Measurements from ENCODE around the gene PCNT. TPM values are rescaled to one million over a fixed set of nuclear protein-coding genes. Genes with fewer than 3 reads are reported as not detected.

Gene PCNT
- total RNA-seq, 2 experiments from 2014 or later: 46.2 to 46.6 TPM

DNA sequence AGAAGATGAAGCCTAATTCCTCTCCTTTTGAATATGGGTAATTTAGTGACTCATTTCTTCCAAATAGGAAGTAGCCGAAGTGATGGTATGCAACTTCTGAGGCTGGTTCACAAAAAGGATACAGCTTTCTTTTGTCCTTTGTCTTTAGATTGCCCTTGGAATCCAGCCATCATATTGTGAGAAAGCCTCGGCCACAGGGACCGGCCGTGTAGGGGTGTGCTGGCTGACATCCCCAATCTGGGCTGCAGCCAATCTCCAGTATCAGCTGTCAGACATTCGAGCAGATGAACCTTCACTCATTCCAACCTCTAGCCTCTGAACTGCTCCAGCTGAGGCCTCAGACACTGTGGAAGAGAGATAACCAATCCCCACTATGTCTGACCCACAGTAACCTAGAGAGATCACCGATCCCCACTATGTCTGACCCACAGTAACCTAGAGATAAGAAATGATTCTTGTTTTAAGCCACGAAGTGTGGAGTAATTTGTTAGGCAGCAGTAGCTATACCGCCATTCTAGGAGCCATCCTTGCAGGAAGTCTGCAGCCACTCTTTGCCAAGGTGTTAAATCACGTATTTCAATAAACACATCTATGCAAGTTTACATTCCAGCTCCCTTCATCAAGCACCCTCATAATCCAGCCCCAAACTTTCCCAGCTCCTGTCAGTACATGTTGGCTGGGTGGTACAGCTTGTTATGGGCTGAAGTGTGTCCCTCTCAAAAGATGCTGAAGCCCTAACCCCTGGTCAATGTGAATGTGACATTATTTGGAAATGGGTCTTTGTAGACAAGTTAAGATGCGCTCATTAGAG is 131.8 kb downstream of the PCNT start:
- Mint-ChIP-seq H3K4me1 (ENCODE audit: low read depth) (peaks cover 37% of the 10 kb centered on the region), H3K36me3 (ENCODE audit: low read depth) (peaks cover 37% of the 10 kb centered on the region), H3K27me3 (no peaks in the 10 kb centered on the region), H3K4me3 (peak overlapping the region; percentile 94), H3K27ac (peak overlapping the region; percentile 46), H3K9me3 (no peaks in the 10 kb centered on the region)
- DNase-seq: no peak
- intact Hi-C loops (cut with micrococcal nuclease): no loop called here
- no peak for ATAC-seq
- POLR2A ChIA-PET: interaction anchor here (1.2 to 2.8 kb wide), 3 partner anchors 8 to 178 kb away, joined by 3 to 13 read pairs (median 3); no protein-coding TSS in a partner anchor
- TF ChIP-seq CTCF (IDR thresholded peaks at IDR 0.05): no peak
- CTCF ChIA-PET: interaction anchor here (0.8 to 0.9 kb wide), 2 partner anchors 95 to 184 kb away, joined by 3 to 4 read pairs; no protein-coding TSS in a partner anchor

DNA sequence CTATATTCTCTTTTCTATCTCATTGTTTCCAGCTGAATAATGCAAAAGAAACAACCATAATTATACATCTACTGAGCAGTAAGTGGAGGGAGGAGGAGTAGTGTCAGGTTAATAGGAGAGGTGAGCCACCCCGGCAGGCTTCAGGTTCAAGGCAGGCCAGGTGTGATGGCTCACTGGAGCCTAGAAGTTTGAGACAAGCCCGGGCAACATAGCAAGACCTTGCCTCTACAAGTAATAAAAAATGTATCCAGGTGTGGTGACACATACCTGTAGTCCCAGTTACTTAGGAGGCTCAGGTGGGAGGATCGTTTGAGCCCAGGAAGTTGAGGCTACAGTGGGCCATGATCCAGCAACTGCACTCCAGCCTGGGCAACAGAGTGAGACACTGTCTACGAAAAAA is 132.8 kb downstream of the PCNT start:
- ChIA-PET POLR2A (interaction anchor here (1.2 to 5.2 kb wide), 3 partner anchors 9 to 177 kb away, joined by 3 to 18 read pairs (median 13); no protein-coding TSS in a partner anchor), CTCF (no interaction called here)
- no peaks in the 10 kb centered on the region for H3K9me3 Mint-ChIP-seq
- no peaks in the 10 kb centered on the region for H3K27me3 Mint-ChIP-seq
- no peak for TF ChIP-seq CTCF (IDR thresholded peaks at IDR 0.05)
- peak overlapping the region; percentile 95 for H3K27ac Mint-ChIP-seq
- H3K4me1 Mint-ChIP-seq (ENCODE audit: low read depth): peaks cover 37% of the 10 kb centered on the region
- peaks cover 37% of the 10 kb centered on the region for H3K36me3 Mint-ChIP-seq (ENCODE audit: low read depth)
- H3K4me3 Mint-ChIP-seq: peak overlapping the region; percentile 94
- ATAC-seq (no peak), DNase-seq (no peak)
- intact Hi-C loops (cut with micrococcal nuclease): no loop called here

DNA sequence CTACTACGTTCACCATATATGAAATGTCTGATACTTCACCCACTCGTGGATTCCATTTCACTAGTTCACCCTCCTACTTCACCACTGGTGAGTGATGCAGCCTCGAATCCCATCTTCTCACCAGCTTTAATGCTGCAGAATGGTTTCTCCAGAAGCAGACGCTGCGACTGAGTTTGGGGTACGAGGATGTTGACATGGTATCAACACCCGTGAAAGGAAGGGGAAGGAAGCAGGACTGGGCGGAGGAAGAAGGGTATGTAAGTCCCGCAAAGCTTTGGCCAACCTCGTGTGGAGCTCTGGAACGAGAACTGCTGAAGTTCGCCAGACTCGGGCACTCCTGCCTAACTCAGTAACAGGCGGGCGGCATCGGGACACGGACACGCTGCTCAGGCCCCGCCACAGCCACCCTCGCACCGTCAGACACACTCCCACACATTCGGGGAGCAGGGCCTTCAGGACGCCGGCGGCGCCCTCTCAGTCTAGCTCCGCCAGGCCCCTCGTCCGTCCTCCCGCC is 133.9 kb downstream of the PCNT start:
- H3K27me3 Mint-ChIP-seq: no peaks in the 10 kb centered on the region
- POLR2A ChIA-PET: interaction anchor here (0.5 to 5.2 kb wide), 19 partner anchors 11 to 179 kb away, joined by 3 to 18 read pairs (median 4); partner anchors contain the start of gene PRMT2
- ATAC-seq: peak; percentile 14
- H3K4me1 Mint-ChIP-seq (ENCODE audit: low read depth): peaks cover 35% of the 10 kb centered on the region
- H3K27ac Mint-ChIP-seq: peak overlapping the region; percentile 95
- H3K4me3 Mint-ChIP-seq: peak overlapping the region; percentile 94
- H3K9me3 Mint-ChIP-seq: no peaks in the 10 kb centered on the region
- H3K36me3 Mint-ChIP-seq (ENCODE audit: low read depth): peaks cover 37% of the 10 kb centered on the region
- DNase-seq: peak; percentile 53
- CTCF ChIA-PET: interaction anchor here (0.7 to 2.1 kb wide), 3 partner anchors 33 to 182 kb away, joined by 3 to 6 read pairs (median 3); a partner anchor contains a TSS
- intact Hi-C loops (cut with micrococcal nuclease): no loop called here
- no peak for TF ChIP-seq CTCF (IDR thresholded peaks at IDR 0.05)

DNA sequence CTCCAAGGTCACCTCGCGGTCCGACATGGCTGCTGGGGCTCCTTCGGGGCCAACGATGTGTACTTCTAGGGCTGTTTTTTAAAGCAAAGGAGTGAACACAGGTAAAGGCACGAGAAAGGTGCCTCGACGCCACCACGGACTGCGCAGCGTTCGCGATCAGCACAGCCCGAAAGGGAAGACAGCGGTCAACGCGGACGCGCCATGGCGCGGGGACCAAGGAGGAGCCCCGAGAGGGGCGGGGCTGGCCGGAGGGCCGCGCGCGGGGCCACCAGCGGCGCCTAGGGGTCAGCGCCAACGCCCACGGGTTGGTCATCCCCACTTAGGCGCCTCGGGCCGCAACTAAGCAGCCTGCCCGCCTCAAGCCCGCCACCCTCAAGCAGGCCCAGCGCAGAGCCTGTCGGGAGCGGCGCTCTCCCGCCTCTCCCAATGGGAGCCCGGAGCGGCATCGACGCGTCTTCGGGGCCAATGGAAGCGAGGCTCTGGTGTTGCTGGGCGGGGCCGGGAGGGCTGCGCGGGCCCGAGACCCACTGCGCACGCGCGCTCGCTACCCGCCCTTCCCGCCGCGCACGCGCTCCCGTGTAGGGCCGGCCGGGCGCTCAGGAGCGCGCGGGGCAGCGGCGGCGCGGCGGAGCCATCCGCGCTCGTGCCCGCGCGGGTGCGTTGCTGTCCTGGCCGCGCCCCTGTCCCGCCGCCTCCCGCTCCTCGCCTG is 134.5 kb downstream of the PCNT start, which contains the start of gene DIP2A:
Gene DIP2A (plus strand): TSS at position 577 of the 709 bp plus-strand sequence. CDS start 241 bp downstream, outside the sequence.
- ChIA-PET POLR2A (interaction anchor here (0.6 to 5.2 kb wide), 16 partner anchors 9 to 177 kb away, joined by 3 to 18 read pairs (median 4); partner anchors contain the start of gene PRMT2), CTCF (interaction anchor here (1.0 to 2.1 kb wide), 2 partner anchors 132 to 181 kb away, joined by 3 to 6 read pairs; a partner anchor contains a TSS)
- peak within 1 kb of the TSS; percentile 94 for H3K4me3 Mint-ChIP-seq
- H3K9me3 Mint-ChIP-seq: no peaks in the 10 kb centered on the region
- intact Hi-C loops (cut with micrococcal nuclease): no loop called here
- ATAC-seq: peak; percentile 98
- DNase-seq: peak; percentile 93
- TF ChIP-seq CTCF (IDR thresholded peaks at IDR 0.05): no peak
- H3K4me1 Mint-ChIP-seq (ENCODE audit: low read depth): peaks cover 31% of the 10 kb centered on the region
- peaks cover 35% of the 10 kb centered on the region for H3K36me3 Mint-ChIP-seq (ENCODE audit: low read depth)
- peak within 1 kb of the TSS; percentile 95 for H3K27ac Mint-ChIP-seq
- no peaks in the 10 kb centered on the region for H3K27me3 Mint-ChIP-seq
